OCI-LY1 (cell line): ENCODE data around the gene GPR160.

Experiments
- H2AFZ ChIP-seq: fragments of 200-600 bp; sonication (generic), shearing (Covaris generic); 2 replicates; pipeline ENCODE4 v1.6.0; 2014; ENCODE audit warnings: antibody characterized with exemption, mild to moderate bottlenecking, low read length
- H3F3A ChIP-seq: fragments of 200-600 bp; sonication (generic), shearing (Covaris generic); 2 replicates; pipeline ENCODE4 v1.6.0; 2014; ENCODE audit warnings: mild to moderate bottlenecking, antibody characterized with exemption, low read length, moderate library complexity; ENCODE audit not compliant: insufficient read depth
- H3K27ac ChIP-seq: fragments of 200-600 bp; sonication (generic); 2 replicates; pipeline ENCODE4 v1.5.1; 2014; ENCODE audit warnings: low read length, mixed run types, mild to moderate bottlenecking, low read depth; ENCODE audit not compliant: poor library complexity, severe bottlenecking
- H3K27me3 ChIP-seq: fragments of 200-600 bp; sonication (generic); 2 replicates; pipeline ENCODE4 v1.6.0; 2014; ENCODE audit warnings: antibody characterized with exemption, mild to moderate bottlenecking, low read length, moderate library complexity; ENCODE audit not compliant: insufficient read depth
- H3K36me3 ChIP-seq: fragments of 200-600 bp; sonication (generic); 2 replicates; pipeline ENCODE4 v1.6.1; 2014; ENCODE audit warnings: mild to moderate bottlenecking, antibody characterized with exemption, low read length, moderate library complexity, mixed read lengths; ENCODE audit not compliant: insufficient read depth
- H3K4me1 ChIP-seq: fragments of 200-600 bp; sonication (generic); 2 replicates; pipeline ENCODE4 v1.5.1; 2014; ENCODE audit warnings: mild to moderate bottlenecking, low read length, moderate library complexity; ENCODE audit not compliant: insufficient read depth, severe bottlenecking
- H3K4me2 ChIP-seq: fragments of 200-600 bp; sonication (generic), shearing (Covaris generic); 2 replicates; pipeline ENCODE4 v1.6.1; 2014; ENCODE audit warnings: low read length
- H3K4me3 ChIP-seq: fragments of 200-600 bp; sonication (generic); 2 replicates; pipeline ENCODE4 v1.5.1; 2014; ENCODE audit warnings: low read length, low read depth, mild to moderate bottlenecking, mixed read lengths; ENCODE audit not compliant: poor library complexity, severe bottlenecking
- H3K79me2 ChIP-seq: fragments of 200-600 bp; shearing (Covaris generic); 2 replicates; pipeline ENCODE4 v1.6.1; 2016; ENCODE audit warnings: mixed run types, low read length, mixed read lengths; ENCODE audit not compliant: insufficient read depth
- H3K9ac ChIP-seq: fragments of 200-600 bp; sonication (generic), shearing (Covaris generic); 2 replicates; pipeline ENCODE4 v1.6.1; 2014; ENCODE audit warnings: mild to moderate bottlenecking, low read length, mixed read lengths
- H3K9me2 ChIP-seq: fragments of 200-600 bp; sonication (generic), shearing (Covaris generic); 2 replicates; pipeline ENCODE4 v1.6.1; 2014; ENCODE audit warnings: low read depth, mild to moderate bottlenecking, low read length, mixed read lengths
- H3K9me3 ChIP-seq: fragments of 200-600 bp; shearing (Covaris generic); 2 replicates; pipeline ENCODE4 v1.6.1; 2014; ENCODE audit warnings: low read length, mixed read lengths
- H4K20me1 ChIP-seq: fragments of 200-600 bp; sonication (generic), shearing (Covaris generic); 2 replicates; pipeline ENCODE4 v1.6.0; 2016; ENCODE audit warnings: mild to moderate bottlenecking, low read length; ENCODE audit not compliant: insufficient read depth
- EZH2 ChIP-seq: fragments of 200-600 bp; sonication (generic), shearing (Covaris generic); IDR thresholded peaks from 2 replicates; pipeline ENCODE4 v1.8.0; 2017; ENCODE audit warnings: borderline replicate concordance, mixed run types, mild to moderate bottlenecking, antibody characterized with exemption, low read length, moderate library complexity, mixed read lengths
- TF ChIP-seq, protein P1 (sequence below): fragments of 200-600 bp; sonication (generic), shearing (Covaris generic); IDR thresholded peaks from 2 replicates; pipeline ENCODE4 v1.5.1; 2017; ENCODE audit warnings: mild to moderate bottlenecking, antibody characterized with exemption, low read length, moderate library complexity, mixed read lengths

The GPR160 gene

DNA sequence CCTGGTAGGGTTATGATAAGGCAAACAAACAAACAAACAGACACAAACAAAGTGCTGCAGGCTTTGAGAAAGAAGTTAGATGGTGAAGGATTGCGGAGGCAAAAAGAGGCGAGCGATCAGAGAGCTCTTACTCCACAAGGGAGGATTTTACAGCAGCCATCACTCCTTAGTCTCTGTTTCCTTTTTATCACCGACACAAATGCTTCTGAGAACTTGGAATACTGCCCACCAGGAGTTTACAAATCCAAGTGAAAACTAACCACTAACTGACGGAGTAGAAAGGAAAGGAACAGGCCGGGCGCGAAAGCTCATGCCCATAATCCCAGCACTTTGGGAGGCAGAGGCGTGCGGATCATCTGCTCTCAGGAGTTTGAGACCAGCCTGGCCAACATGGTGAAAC, 35.6 kb upstream of the GPR160 start:
- Histone ChIP-seq H3K4me1 (peaks cover 35% of the 10 kb centered on the region), H3K9me3 (no peaks in the 10 kb centered on the region), H3K27ac (peak overlapping the region; percentile 54), H3K9ac (no peak overlapping the region), H3K36me3 (peaks cover 15% of the 10 kb centered on the region), H4K20me1 (no peaks in the 10 kb centered on the region), H3K4me2 (no peak overlapping the region), H2AFZ (no peak overlapping the region), H3K79me2 (no peaks in the 10 kb centered on the region), H3K4me3 (no peak overlapping the region), H3F3A (0 out of 2 replicates have a peak, but pooled peaks cover 3% of the 10 kb centered on the region), H3K9me2 (no peaks in the 10 kb centered on the region), H3K27me3 (no peaks in the 10 kb centered on the region)
- TF ChIP-seq, protein P1, sequence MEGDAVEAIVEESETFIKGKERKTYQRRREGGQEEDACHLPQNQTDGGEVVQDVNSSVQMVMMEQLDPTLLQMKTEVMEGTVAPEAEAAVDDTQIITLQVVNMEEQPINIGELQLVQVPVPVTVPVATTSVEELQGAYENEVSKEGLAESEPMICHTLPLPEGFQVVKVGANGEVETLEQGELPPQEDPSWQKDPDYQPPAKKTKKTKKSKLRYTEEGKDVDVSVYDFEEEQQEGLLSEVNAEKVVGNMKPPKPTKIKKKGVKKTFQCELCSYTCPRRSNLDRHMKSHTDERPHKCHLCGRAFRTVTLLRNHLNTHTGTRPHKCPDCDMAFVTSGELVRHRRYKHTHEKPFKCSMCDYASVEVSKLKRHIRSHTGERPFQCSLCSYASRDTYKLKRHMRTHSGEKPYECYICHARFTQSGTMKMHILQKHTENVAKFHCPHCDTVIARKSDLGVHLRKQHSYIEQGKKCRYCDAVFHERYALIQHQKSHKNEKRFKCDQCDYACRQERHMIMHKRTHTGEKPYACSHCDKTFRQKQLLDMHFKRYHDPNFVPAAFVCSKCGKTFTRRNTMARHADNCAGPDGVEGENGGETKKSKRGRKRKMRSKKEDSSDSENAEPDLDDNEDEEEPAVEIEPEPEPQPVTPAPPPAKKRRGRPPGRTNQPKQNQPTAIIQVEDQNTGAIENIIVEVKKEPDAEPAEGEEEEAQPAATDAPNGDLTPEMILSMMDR, result no peak
- TF ChIP-seq EZH2, result no peak

DNA sequence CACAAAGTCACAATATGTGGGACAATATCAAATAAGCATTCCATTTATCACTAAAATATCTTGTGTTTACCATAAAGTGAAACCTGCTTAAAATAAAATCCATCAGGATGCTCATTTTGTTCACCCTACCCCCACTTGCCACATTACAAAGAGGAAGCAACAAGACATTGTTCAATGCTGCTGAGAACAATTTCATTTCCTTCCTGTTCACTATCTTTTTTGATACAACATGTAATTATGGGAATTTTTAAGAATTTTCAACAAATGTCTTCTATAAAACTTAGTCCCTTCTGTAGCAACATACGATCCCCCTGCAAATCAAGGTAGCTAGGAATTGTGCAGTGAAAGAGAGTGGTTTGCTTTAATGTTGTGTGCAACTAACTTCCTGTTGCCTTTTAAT, 34.9 kb upstream of the GPR160 start:
- no peaks in the 10 kb centered on the region for H4K20me1 ChIP-seq
- peak overlapping the region; percentile 54; the same call in 1 of the 2 replicates for H2AFZ ChIP-seq
- peak overlapping the region; percentile 54 for H3K27ac ChIP-seq
- H3K9me3 ChIP-seq, result no peaks in the 10 kb centered on the region
- H3K9ac ChIP-seq, result peak overlapping the region; percentile 13; the same call in 1 of the 2 replicates
- H3F3A ChIP-seq, result 0 out of 2 replicates have a peak, but pooled peaks cover 3% of the 10 kb centered on the region
- TF ChIP-seq, protein P1, result no peak
- TF ChIP-seq EZH2, result no peak
- peaks cover 39% of the 10 kb centered on the region for H3K4me1 ChIP-seq
- H3K79me2 ChIP-seq, result no peaks in the 10 kb centered on the region
- H3K4me3 ChIP-seq, result no peak overlapping the region
- H3K27me3 ChIP-seq, result no peaks in the 10 kb centered on the region
- peak overlapping the region; percentile 44 for H3K4me2 ChIP-seq
- no peaks in the 10 kb centered on the region for H3K9me2 ChIP-seq
- H3K36me3 ChIP-seq, result peaks cover 14% of the 10 kb centered on the region

DNA sequence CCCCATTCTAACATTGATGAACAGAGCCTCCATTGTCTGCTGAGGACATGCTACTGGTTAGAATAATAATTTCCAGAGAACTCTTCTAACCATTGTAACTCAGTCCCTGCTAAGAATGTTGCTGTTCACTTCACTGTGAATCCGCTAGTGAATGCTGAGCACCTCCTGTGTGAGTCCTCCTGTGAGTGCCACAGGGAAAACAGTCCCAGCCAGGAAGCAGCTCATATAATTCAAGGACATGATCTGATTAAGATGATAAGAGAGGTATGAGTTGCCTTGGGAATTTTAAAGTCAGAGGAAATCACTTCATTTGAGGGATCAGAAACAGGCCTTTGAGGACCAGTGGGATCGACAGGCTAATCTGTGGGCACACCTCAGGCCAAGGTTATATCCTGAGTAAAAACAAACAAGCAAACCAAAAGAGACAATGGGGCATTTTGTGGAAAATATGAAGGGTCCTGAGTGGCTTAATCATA, 33.9 kb upstream of the GPR160 start:
- H3K4me2 ChIP-seq, result no peak overlapping the region
- H4K20me1 ChIP-seq, result no peaks in the 10 kb centered on the region
- H3K27ac ChIP-seq, result peak overlapping the region; percentile 54
- TF ChIP-seq, protein P1, result no peak
- TF ChIP-seq EZH2, result no peak
- peaks cover 8% of the 10 kb centered on the region for H3K36me3 ChIP-seq
- H3F3A ChIP-seq, result 0 out of 2 replicates have a peak, but pooled peaks cover 3% of the 10 kb centered on the region
- no peaks in the 10 kb centered on the region for H3K9me2 ChIP-seq
- peaks cover 39% of the 10 kb centered on the region for H3K4me1 ChIP-seq
- no peak overlapping the region for H2AFZ ChIP-seq
- H3K9ac ChIP-seq, result no peak overlapping the region
- H3K9me3 ChIP-seq, result no peaks in the 10 kb centered on the region
- no peak overlapping the region for H3K4me3 ChIP-seq
- no peaks in the 10 kb centered on the region for H3K79me2 ChIP-seq
- no peaks in the 10 kb centered on the region for H3K27me3 ChIP-seq
